GM10847 (cell line): Measurements from ENCODE around the gene TBX5.

Experiments used
- POLR2A ChIP-seq: IDR thresholded peaks from 2 replicates; pipeline ENCODE4 v1.6.1; 2011; ENCODE audit not compliant: insufficient read length; ENCODE audit errors: extremely low read depth

Gene TBX5

DNA sequence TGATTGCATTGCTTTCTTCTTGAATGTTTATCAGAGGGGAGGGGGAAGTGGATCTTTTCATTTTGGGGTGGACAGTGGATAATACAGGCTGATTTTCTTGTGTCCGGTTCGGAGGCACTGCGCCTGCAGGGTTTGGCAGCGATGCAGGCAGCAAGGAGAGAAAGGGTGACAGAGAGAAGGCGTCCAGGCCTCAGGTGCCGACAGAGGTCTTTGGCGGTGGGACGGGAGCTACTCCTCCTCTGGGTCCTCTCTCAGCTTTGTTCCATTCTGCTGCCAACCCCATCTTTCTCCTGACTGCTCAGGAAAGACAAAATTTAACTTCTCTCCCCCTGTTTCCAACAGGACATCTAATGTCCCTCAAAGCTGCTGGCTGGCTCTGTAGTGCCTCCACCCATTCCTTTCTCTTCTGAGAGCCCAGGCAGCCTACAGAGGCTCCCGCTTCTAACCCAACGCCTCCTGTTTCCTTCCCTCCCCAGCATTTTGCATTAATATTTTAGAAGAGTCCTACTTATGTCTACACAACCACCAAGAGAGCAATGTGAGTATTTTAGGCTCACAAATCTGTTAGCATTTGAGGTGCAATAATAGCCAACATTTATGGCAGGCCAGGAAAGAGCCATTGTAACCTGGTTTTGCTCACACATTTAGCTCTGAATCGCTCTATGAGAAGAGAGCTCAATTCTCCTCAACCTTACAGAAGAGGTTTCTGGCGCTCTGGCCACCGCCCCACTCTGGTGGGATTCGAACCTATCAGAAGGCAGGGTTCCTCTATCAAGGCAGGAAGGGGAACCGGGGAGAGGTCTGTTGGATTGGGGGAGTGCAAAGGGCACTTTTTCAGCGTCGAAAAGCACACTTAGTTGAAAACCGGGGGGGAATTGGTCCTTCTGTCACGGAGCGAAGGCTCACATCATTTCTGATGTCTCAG lies 7.1 kb upstream of the TBX5 start:
- TF ChIP-seq POLR2A: no peak

DNA sequence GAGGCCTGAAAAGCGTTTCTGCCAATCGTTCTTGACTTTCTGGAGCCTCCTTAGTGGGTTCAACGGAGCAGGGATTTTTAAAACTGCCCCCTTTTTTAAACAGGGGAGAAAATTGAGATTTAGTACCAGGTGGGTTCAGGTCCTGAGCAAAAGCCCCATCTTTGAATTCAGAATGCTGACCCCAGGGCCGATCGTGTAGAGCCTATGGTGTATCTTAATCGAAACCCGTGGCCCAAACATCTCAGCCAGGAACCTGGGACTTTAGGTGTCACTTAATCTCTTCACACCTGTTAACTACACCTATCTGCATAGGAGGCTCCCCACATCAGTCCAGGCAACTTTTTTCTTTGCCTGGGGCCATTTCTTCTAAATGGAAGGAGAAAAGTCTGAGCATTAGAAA lies 6.4 kb upstream of the TBX5 start:
- TF ChIP-seq POLR2A: no peak

DNA sequence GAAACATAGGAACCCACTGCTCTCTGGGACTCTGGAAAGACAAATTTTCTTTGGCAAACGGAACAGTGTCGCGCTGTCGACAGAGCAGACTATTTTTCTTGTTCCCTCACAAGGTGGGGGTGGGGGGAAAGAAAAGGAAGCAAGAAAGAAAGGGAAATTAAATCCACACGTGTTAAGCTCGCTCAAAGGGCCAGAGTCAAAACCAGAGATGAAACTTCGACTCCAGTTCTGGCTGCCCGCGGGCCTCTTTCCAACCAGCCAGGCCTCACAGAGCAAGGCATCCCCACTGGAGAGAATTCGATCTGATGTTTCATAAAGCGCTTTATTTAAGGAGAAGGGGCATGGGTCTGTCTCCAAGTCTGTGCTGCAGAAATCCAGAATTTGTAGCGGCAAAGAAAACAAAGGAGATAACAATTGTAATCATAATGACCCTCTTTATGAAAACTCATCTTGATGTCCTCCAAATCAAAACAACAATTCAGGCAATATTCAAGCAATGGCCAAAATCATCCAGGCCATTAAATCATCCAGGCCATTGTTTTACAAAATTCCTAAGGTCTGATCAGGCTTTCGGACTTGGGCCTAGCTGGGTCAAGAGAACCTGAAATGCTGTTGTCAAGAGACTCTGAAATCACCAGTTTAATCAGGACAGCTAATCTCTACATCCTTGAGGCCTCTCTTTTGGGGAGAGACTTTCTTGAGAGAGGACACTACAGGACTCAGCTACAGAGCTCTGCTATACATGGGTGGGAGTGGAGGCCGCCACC lies 5.3 kb upstream of the TBX5 start:
- no peak for TF ChIP-seq POLR2A

DNA sequence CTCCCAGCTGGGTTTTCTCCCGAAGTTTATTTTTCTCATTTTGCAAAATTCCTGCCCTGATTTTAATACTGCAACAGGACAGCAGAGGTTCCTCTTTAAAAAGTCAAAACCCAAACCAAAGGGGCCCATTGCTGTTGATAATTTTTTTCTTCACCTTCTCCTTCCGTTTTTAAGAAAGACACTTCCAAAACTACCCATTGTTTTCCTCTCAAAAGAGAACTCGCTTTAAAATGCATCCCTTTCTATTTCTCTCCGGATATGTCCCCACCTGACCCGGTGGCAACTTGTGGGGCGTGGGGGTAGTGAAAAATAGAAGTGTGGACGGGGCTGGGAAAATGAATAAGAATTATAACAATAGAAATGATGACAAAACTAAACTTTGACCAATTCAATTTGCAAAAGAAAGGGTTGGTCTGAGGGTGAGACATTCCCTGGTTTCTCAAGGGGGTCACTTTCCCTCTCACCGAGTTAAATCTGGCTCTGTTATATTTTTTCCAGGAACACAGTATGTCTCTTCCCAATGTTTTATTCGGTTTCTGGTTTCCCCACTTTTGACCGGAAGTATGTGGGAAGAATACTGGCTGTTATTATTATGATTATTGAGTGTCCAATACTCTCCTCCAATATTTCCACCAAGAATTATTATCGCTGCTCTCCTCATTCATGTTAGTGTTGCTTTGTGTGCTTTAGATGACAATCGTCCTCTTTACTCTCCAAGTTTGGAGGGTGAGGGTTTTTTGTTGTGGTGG lies 4.1 kb upstream of the TBX5 start:
- no peak for TF ChIP-seq POLR2A

DNA sequence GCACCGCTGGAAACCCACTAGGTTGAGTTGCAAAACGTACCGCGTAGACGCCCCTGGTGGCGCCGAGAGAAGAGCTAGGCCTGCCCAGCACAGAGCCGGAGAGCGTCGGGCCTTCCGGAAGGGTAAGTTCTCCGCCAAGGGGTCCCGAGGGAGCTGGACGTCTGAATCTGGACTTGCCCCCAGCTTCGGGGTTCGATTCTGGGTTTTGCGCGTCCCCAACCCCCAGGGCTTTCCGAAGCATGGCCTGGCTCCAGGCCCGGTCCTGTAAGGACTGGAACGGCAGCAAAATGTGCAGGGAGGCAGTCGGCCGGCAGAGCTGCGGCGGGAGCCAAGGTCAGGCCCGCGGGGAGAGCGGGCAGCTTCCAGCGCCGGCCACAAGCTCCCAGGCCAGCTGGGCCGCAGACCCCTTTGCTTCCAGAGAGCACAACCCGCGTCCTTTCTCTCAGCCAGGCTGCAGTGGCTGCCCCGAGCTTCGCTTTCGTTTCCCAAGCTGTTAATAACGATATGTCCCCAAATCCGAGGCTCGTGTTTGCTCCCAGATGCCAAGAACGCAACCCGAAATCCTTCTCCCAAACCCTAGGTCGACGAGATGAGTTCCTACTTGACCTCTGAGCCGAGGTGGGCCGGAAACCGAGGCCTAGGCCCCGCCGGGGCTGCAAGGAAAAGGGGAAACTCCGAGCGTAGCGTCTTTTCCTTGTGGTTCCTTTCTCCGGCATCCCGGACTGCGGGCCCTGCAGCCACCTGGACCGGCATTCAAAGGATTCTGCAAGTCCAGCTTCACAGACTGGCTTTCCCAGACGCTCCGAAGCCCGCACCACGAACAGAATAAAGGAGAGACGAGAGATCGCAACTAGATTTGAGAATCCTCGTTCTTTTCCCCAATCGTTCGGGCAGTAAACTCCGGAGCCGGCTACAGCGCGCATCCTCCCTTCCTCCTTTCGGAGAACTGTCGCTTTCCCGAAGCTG lies 3.2 kb upstream of the TBX5 start:
- no peak for TF ChIP-seq POLR2A

DNA sequence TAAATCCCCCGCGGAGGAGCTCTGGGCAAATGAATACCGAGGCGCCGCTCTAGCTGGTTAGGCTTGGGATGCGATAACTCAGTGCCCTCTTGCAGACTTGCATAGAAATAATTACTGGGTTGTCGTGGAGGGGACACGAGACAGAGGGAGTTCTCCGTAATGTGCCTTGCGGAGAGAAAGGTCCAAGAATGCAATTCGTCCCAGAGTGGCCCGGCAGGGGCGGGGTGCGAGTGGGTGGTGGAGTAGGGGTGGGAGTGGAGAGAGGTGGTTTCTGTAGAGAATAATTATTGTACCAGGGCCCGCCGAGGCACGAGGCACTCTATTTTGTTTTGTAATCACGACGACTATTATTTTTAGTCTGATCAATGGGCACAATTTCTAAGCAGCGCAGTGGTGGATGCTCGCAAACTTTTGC lies 2.5 kb upstream of the TBX5 start:
- no peak for TF ChIP-seq POLR2A

DNA sequence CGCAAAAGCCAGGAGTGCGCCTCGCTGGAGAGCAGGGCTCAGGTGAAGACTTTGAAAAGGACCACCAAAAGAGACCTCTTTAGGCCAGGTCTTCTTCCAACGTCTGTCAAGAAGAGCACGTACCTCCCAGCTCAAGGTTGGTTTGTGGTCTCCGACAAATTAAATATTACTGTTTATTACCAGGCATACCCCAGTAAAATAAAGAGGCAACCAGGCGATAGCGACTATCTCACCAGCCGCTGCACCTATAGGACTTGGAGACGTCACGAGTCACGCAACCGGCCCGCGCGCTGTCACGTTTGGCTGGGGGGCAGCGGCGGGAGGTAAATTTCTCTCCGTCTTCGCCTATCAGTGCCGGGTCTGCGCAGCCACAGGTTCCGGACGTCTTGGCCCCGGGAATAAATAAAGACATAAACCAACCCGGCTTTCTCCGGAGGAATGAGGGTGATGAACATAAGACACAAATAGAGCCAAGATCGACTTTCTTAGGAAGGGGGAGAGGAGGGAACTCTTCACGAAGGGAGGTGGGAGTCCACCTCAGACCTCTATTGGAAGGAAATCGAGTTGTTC lies 2.0 kb upstream of the TBX5 start:
- TF ChIP-seq POLR2A: no peak

DNA sequence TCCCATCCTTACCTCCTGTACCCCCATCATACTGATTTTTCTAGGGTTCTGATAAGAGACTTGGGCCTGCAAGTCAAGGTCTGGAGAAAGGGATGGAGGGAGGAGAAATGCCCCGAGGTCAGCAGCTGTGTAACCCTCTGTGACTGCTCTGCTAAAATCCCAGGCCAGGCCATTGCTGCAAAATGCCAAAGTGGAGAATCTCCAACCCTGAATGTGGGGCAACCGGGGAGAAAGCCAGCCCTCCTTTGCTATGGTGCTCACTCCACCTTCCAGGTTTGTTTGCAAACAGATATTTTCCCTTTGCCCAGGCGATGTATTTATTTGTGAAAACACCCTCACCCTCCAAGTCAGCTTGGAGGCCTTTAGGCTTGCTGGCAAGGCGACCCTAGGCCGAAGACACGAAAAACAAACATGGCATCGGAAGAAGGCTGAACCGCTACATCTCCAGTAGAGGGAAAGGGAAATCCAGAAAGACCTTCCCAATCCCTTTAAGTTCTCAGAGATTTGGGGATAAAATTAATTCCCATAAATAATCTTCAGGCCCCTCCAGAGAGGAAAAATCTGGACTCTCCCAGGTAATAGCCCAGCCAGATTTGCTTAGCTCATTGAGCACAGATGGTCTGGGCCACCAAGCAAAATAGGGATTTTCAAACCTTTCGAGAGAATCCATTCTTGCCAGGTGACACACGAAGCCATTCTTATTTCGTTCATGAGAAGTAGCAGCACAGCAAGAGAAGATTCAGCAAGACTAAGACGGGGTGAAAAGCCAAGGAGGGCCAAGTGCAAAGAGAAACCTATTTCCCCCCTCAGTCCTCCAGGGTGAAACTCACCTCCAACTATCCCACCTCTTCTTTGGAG lies 1.3 kb upstream of the TBX5 start:
- no peak for TF ChIP-seq POLR2A

DNA sequence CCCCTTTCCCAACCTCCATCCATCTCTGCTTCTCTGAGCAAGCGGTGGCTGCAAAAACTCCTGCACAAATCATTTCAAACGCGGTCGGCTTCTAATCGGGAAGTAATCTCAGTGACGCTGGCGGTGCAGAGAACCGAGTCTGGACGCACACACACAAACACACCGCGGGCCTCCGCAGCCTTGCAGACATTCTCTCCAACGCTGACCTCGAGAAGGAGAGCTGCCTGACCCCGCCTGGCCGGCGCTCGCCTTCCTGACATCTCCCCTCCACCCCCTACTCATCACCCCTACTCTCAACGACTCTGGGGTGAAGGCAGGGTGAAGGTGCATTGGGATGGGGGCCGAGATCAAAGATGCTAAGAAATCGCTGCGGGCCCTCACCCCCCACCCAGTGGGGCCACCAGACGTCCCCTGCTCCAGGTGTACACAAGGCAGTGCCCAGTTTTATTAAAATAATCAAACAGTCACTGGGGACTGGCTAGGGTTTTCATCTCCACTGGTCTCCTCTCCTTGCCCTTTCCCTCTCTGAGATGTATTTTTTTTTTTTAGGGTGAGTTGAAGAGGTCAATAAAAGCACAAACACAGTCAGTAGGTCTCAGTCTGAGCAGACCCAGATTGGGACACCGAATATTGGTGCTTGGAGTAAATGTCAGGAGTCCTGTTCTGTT lies 506 bp upstream of the TBX5 start:
- TF ChIP-seq POLR2A: no peak

DNA sequence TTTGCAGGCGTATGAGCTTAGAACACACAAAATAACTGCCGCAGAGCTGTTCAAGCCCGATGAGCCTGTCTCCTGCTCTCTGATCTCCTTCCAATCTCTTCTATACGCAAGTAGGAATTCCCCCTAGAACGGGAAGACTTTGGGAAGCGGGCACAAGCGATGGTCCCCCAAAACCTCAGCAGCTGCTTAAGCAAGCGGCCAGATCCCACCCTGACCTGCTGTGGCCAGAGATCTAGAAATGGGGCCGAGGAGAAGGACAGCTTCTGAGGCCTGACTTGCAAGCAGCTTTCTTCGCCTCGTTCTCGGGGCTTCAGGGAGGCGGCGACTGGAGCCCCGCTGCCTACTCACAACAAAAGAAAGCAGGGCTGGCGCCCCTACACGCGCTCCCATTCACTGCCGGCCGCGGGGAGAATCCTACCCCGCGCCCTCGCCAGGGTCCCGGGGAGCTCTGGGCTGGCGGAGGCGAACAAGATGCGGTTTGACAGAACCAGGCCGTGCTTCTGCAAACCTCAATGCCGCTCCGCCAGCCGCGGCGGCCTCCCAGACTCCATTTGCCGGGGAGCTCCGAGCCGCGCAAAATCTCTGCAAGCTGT lies 922 bp downstream of the TBX5 start:
- no peak for TF ChIP-seq POLR2A

DNA sequence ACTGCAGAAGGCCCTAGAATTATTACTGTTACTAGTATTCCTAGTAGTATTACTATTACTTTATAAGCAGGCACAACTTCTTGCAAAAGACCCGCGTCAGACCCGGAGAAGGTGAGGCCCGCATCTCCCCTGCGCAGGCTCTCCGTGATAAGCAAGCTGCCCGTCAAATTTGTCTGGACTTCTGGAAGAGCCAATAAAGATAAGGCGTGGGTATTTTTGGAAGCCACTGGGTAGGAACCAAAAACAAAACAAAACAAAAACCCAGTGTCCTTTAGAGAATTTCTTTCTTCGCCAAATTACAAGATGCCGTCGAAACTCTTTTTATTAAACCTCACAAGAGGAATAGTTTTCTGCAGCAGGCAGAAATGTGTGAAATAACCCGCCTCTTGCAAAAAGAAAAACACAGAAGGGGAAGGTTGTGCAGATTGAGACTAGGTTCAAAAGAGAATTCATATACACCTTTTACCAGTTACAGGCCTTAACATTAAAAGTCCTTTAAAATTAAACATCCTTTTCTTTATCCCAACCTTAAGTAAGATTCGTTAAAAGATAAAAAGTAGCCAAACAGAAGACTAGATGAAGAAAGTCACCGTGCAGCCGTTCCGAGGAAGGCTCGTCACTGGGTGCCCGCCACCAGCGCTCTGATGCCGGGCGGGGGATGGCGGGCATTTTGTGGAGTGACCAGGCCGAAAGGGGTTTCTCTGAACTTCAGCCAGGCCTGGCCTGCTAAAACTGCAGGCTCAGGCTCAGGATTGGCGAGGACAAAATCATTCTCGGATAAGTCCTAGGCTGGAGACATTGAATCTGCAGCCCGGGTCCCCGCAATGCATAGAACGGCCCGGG lies 1.6 kb downstream of the TBX5 start:
- no peak for TF ChIP-seq POLR2A

DNA sequence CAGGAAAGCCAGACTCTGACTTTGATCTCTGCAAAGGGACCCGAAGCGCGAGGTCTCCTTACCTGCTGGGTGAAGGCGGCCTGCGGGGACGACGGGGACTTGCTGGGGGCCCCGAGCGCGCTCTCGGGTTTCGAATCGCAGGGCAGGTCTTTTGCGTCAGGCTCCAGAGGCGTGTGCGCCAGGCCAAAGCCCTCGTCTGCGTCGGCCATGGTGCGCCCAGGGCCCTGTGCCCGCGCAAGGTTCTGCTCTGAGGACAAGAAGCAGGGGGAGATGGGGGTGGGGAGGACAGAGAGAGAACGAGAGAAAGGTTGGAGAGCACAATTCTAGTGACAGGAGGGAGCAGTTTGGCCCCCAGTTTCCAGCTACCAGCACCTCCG lies 2.3 kb downstream of the TBX5 start:
- no peak for TF ChIP-seq POLR2A
